GM23248 (cell line): ENCODE data around the gene PTPRO. TPM values are rescaled to one million over a fixed set of nuclear protein-coding genes. Genes with fewer than 3 reads are reported as not detected.

ENCODE experiments used
- DNase-seq: peaks from one replicate; pipeline ENCODE4 v3.0.0-alpha.2; 2015
- H2AFZ ChIP-seq: fragments of 200-600 bp; sonication (generic); 2 replicates; pipeline ENCODE4 v1.6.1; 2016; ENCODE audit warnings: antibody characterized with exemption
- H3F3A ChIP-seq: fragments of 200-600 bp; sonication (generic); 2 replicates; pipeline ENCODE4 v1.6.1; 2016; ENCODE audit warnings: mild to moderate bottlenecking, antibody characterized with exemption, mixed run types; ENCODE audit not compliant: insufficient read depth
- H3K27ac ChIP-seq: fragments of 200-600 bp; sonication (generic); 2 replicates; pipeline ENCODE4 v1.5.1; 2016; ENCODE audit warnings: mild to moderate bottlenecking
- H3K27me3 ChIP-seq: fragments of 200-600 bp; sonication (generic); replicated peaks from 2 replicates; pipeline ENCODE4 v1.6.1; 2016; ENCODE audit warnings: mild to moderate bottlenecking; ENCODE audit not compliant: insufficient read depth
- H3K36me3 ChIP-seq: fragments of 200-600 bp; sonication (generic); 2 replicates; pipeline ENCODE4 v1.6.1; 2016; ENCODE audit warnings: low read depth, mild to moderate bottlenecking
- H3K4me1 ChIP-seq: fragments of 200-600 bp; sonication (generic); 2 replicates; pipeline ENCODE4 v1.6.1; 2016; ENCODE audit warnings: mild to moderate bottlenecking; ENCODE audit not compliant: insufficient read depth
- H3K4me2 ChIP-seq: fragments of 200-600 bp; sonication (generic); one replicate; pipeline ENCODE4 v1.6.1; 2016; ENCODE audit warnings: mild to moderate bottlenecking; ENCODE audit not compliant: unreplicated experiment
- H3K4me3 ChIP-seq: fragments of 200-600 bp; sonication (generic); 2 replicates; pipeline ENCODE4 v1.5.1; 2016; ENCODE audit warnings: mild to moderate bottlenecking
- H3K79me2 ChIP-seq: fragments of 200-600 bp; sonication (generic); 2 replicates; pipeline ENCODE4 v1.6.1; 2016; ENCODE audit warnings: mild to moderate bottlenecking; ENCODE audit not compliant: insufficient read depth
- H3K9ac ChIP-seq: fragments of 200-600 bp; sonication (generic); 2 replicates; pipeline ENCODE4 v1.6.1; 2016; ENCODE audit warnings: mild to moderate bottlenecking
- H3K9me2 ChIP-seq: fragments of 200-600 bp; sonication (generic); 2 replicates; pipeline ENCODE4 v1.6.1; 2016; ENCODE audit warnings: mixed run types, mild to moderate bottlenecking, moderate library complexity; ENCODE audit not compliant: insufficient read depth
- H3K9me3 ChIP-seq: fragments of 200-600 bp; sonication (generic); one replicate; pipeline ENCODE4 v1.6.1; 2017; ENCODE audit warnings: low read depth
- H4K20me1 ChIP-seq: fragments of 200-600 bp; sonication (generic); 2 replicates; pipeline ENCODE4 v1.6.0; 2016; ENCODE audit not compliant: insufficient read depth
- EZH2 ChIP-seq: fragments of 200-600 bp; sonication (generic); IDR thresholded peaks from 2 replicates; pipeline ENCODE4 v1.6.1; 2018; ENCODE audit warnings: antibody characterized with exemption, mild to moderate bottlenecking; ENCODE audit not compliant: insufficient read depth, poor library complexity, severe bottlenecking
- EZH2phosphoT487 ChIP-seq: fragments of 200-600 bp; sonication (generic); IDR thresholded peaks from 2 replicates; pipeline ENCODE4 v1.6.1; 2018; ENCODE audit warnings: antibody characterized with exemption, moderate library complexity, mild to moderate bottlenecking, low read depth; ENCODE audit not compliant: insufficient read depth
- WGBS, 2 experiments: methylation state at CpG; one replicate each; pipeline ENCODE4 v1.1.6; 2015 to 2017; ENCODE audit warnings: low lambda C conversion rate in 2 of 2, low coverage in 1 of 2; ENCODE audit errors: missing lambda C conversion rate in 2 of 2; 5-methylcytosine and 5-hydroxymethylcytosine counted together
- in situ Hi-C: fragments of 300-500 bp; cut with MboI; formaldehyde crosslinking; loops from 2 replicates; pipeline ENCODE4 v1.15.0; 2020
- polyA plus RNA-seq: library from polyadenylated mRNA; unstranded; fragments of >200 nt; fragmentation: Nextera tagmentation; extraction: Ambion mirVana; gene quantifications from 2 replicates; pipeline ENCODE4 v1.2.1, GENCODE V29; 2016
- total RNA-seq: library from RNA; depleted of rRNA; stranded (reverse); fragments of >200 nt; shearing (Covaris generic); gene quantifications from 2 replicates; pipeline ENCODE4 v1.2.3, GENCODE V29; 2014

The PTPRO gene
- total and polyA plus RNA-seq, 2 experiments from 2014 or later = 0.22 to 0.24 TPM

DNA sequence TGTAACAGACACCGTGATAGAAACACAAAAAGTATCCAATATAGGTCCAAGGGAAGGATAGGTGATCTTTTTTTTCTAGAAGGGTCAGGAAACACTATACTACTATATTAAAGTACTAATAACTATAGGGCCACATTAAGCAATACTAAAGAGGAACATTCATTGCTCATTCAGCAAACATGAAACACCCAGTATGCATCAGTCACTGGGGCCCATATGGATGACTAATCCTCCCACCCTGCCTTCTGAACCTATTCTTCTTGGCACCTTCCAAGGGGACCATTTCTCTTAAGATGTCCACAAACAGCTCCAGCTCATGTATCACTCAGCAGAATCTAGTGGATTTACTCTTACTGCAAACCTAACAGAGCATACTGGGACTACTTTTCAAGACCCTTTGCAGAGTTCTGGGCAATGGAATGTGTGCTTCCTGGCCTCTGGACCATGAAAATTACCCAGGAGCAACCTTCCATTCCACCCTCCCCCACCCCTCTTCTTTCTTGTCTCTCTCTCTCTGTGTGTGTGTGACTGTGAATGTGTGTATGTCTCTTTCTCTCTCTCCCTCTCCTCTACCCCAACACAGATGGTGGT lies 279.0 kb downstream of the PTPRO start:
- peaks cover 43% of the 10 kb centered on the region for H3K4me1 ChIP-seq
- H3K36me3 ChIP-seq = no peaks in the 10 kb centered on the region
- 86 to 100% methylated on average over 1 of the region's 1 CpG for WGBS, 2 experiments
- no peak overlapping the region for H3K4me3 ChIP-seq
- TF ChIP-seq EZH2 (no peak), EZH2phosphoT487 (no peak)
- no peaks in the 10 kb centered on the region for H3K9me3 ChIP-seq
- peak; percentile 92 for DNase-seq
- 0 out of 2 replicates have a peak overlapping the region, but pooled peaks have one; percentile 10 for H2AFZ ChIP-seq
- in situ Hi-C loops = no loop called here
- H3K79me2 ChIP-seq = no peaks in the 10 kb centered on the region
- H3K4me2 ChIP-seq = peak overlapping the region; percentile 32
- no peaks in the 10 kb centered on the region for H3K9me2 ChIP-seq
- H3F3A ChIP-seq = peaks cover 42% of the 10 kb centered on the region
- H3K27me3 ChIP-seq = no peaks in the 10 kb centered on the region
- H3K27ac ChIP-seq = peak overlapping the region; percentile 65
- H3K9ac ChIP-seq = peak overlapping the region; percentile 10; the same call in 1 of the 2 replicates
- no peaks in the 10 kb centered on the region for H4K20me1 ChIP-seq

DNA sequence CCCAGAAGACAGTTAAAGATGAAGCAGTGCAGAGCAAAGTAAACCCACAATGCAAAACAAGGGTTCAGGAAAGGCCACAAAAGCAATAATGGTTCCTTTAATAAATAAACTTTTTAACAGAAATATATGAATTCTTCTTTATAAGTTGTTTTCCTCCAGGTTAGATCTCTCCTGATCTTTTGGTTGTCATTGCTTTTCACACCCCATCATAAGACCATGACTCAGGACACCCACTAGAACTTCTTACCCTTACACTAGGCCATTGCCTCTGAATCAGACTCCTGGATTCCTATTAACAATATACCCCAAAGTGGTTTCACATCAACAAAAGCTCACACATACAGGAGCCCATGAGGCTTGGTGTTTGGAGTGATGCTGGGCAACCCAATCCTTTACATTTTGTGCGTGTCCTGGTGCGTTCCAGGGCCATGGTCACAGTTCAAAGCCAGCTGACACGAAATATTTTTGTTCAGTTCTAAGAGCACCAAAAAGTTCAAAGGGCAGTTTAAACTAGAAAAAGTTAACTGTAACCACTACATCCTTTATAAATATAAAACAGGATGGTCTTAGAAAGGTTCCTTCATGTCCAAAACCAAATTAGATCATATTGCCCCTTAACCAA lies 279.9 kb downstream of the PTPRO start:
- Histone ChIP-seq H3K79me2 (no peaks in the 10 kb centered on the region), H3K4me2 (peak overlapping the region; percentile 32), H3K9me3 (no peaks in the 10 kb centered on the region), H3K27ac (peak overlapping the region; percentile 65), H3K9me2 (no peaks in the 10 kb centered on the region), H3K27me3 (no peaks in the 10 kb centered on the region), H2AFZ (no peak overlapping the region), H4K20me1 (no peaks in the 10 kb centered on the region), H3K36me3 (no peaks in the 10 kb centered on the region), H3K4me3 (no peak overlapping the region), H3K9ac (peak overlapping the region; percentile 10; the same call in 1 of the 2 replicates), H3K4me1 (peaks cover 43% of the 10 kb centered on the region), H3F3A (peaks cover 42% of the 10 kb centered on the region)
- 97 to 98% methylated on average over 3 of the region's 3 CpGs for WGBS, 2 experiments
- DNase-seq = peak; percentile 50
- in situ Hi-C loops = no loop called here
- TF ChIP-seq EZH2phosphoT487 (no peak), EZH2 (no peak)

DNA sequence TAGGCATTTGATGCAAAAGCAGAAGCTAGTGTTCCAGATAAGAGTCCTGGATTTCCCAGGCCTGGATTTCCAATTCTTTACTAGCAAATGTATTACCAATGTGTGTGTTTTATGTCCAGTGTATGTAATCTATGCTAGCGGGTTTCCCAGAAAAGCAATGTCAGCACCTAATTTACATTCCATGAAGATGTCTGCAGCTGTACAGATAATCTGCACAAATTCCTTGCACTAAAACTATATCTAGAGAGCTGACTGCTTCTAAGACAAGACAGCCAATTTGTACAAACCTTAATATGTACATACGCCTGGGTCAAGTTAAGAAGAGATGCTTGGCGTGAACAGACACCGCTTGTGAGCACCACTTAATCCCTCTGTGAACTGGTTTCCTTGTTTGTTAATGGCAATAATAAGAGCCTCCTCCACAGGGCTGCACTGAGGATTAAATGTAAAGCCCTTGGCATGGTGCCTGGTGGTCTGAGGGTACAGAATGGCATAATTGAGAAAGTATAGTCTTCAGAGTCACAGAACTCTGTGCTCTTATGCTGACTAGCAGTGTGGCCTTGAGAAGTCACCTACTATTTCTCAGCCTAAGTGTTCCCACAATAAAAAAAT lies 281.3 kb downstream of the PTPRO start:
- no peak overlapping the region for H2AFZ ChIP-seq
- no peaks in the 10 kb centered on the region for H3K27me3 ChIP-seq
- WGBS, 2 experiments = 97 to 98% methylated on average over 4 of the region's 4 CpGs
- H3K9me3 ChIP-seq = no peaks in the 10 kb centered on the region
- no peak overlapping the region for H3K27ac ChIP-seq
- H3K4me2 ChIP-seq = no peak overlapping the region
- H4K20me1 ChIP-seq = no peaks in the 10 kb centered on the region
- no peak overlapping the region for H3K9ac ChIP-seq
- H3K36me3 ChIP-seq = no peaks in the 10 kb centered on the region
- no peaks in the 10 kb centered on the region for H3K79me2 ChIP-seq
- H3K9me2 ChIP-seq = no peaks in the 10 kb centered on the region
- DNase-seq = no peak
- H3F3A ChIP-seq = peaks cover 42% of the 10 kb centered on the region
- TF ChIP-seq EZH2 (no peak), EZH2phosphoT487 (no peak)
- in situ Hi-C loops = no loop called here
- no peak overlapping the region for H3K4me3 ChIP-seq
- H3K4me1 ChIP-seq = peaks cover 43% of the 10 kb centered on the region

- TF ChIP-seq EZH2 (no peak), EZH2phosphoT487 (no peak)
- H2AFZ ChIP-seq = no peak overlapping the region
- WGBS, 2 experiments = 90 to 94% methylated on average over 10 of the region's 10 CpGs
- DNase-seq = no peak
- H3K9me3 ChIP-seq = no peaks in the 10 kb centered on the region
- no peak overlapping the region for H3K4me2 ChIP-seq
- no peaks in the 10 kb centered on the region for H3K27me3 ChIP-seq
- H3F3A ChIP-seq = peaks cover 26% of the 10 kb centered on the region
- in situ Hi-C loops = no loop called here
- H4K20me1 ChIP-seq = no peaks in the 10 kb centered on the region
- H3K27ac ChIP-seq = no peak overlapping the region
- peaks cover 24% of the 10 kb centered on the region for H3K4me1 ChIP-seq
- H3K9ac ChIP-seq = no peak overlapping the region
- no peaks in the 10 kb centered on the region for H3K79me2 ChIP-seq
- H3K4me3 ChIP-seq = no peak overlapping the region
- H3K9me2 ChIP-seq = no peaks in the 10 kb centered on the region
- no peaks in the 10 kb centered on the region for H3K36me3 ChIP-seq
Observed at GRCh38 chr12:15605881-15606590, 283.7 kb downstream of the PTPRO start.
